ENCODE measurements around the gene FAM229B. TPM values are rescaled to one million over a fixed set of nuclear protein-coding genes. Genes with fewer than 3 reads are reported as not detected.

The FAM229B gene
- total RNA-seq, 1 donor from 2014 or later = 25.0 TPM

DNA sequence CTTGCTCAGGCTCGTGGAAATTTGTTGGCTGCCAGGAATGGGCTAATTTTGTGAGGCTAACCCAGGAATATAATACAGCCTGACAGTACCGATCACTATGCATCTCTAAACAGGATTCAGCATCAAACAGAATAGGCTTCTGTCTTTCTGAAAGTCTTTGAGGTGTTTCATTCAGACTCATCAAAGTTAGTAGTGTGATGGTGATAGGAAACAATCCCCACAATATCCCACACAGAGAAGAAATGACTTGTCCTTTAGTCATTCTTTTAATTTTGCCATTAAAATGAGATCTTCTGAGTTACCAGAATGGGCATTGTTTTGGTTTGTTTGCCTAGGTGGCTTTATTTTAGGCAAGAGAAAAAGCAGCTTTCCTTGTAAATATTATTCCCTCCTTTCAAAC lies 54.3 kb downstream of the FAM229B start:
- no peak for DNase-seq (ENCODE audit: low spot score)

GRCh38 chr6:112144145-112144926 lies 56.9 kb downstream of the FAM229B start:
- DNase-seq (ENCODE audit: low spot score) = no peak

- DNase-seq (ENCODE audit: low spot score) = no peak
Measured at GRCh38 chr6:112145080-112145573, 57.7 kb downstream of the FAM229B start.

DNA sequence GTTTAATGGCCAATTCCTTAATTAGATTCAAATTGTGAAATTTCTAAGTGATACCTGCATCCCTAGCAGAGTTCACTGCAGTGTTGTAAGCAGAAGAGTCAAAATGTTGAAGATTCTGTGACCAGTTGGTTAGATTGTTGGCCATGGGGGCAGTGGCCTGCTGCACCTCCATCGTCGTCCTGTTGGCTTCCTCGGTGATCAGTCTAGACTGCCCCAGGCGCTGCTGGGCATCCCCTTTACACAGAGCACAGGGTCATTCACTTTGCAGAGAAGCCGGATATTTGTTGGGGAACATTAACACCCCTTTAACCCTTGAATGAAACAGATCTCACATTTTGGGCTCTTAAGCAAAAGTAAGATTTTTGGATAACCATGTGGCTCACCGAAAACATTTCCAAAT lies 60.7 kb downstream of the FAM229B start:
- DNase-seq (ENCODE audit: low spot score) = no peak

DNA sequence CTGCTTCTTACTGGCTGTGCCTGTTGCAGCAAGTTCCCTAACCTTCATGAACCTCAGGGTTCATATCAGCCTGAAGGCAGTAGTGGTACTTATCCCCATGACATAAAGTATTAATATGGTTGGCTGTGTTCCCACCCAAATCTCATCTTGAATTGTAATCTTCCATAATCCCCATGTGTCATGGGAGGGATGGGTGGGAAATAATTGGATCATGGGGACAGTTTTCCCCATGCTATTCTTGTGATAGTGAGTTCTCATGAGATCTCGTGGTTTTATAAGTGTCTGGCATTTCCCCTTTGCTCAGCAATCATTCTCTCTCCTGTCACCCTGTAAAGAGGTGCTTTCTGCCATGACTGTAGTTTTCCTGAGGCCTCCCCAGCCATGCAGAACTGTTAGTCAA lies 61.8 kb downstream of the FAM229B start:
- no peak for DNase-seq (ENCODE audit: low spot score)

GRCh38 chr6:112149719-112150263 lies 62.4 kb downstream of the FAM229B start:
- peak; percentile 26 for DNase-seq (ENCODE audit: low spot score)

GRCh38 chr6:112150363-112150762 lies 63.0 kb downstream of the FAM229B start:
- DNase-seq (ENCODE audit: low spot score) = peak; percentile 18

Other genes with a start within 250 kb of the FAM229B start
- 75.0 TPM for gene FYN, start 214.1 kb upstream of the FAM229B start, total RNA-seq
- gene CCN6, start 33.5 kb upstream of the FAM229B start, total RNA-seq = not detected
- gene TUBE1, start 109 bp upstream of the FAM229B start, total RNA-seq = 24.7 TPM
- gene LAMA4, start 167.0 kb downstream of the FAM229B start, total RNA-seq = 67.8 TPM

Measured in mucosa of gallbladder (tissue), 1 donor.